Measurements from ENCODE around the gene OR51S1. TPM values are rescaled to one million over a fixed set of nuclear protein-coding genes. Genes with fewer than 3 reads are reported as not detected.
"Not testable (repeated sequence)": the region's sequence is repeated elsewhere in the genome, so short reads cannot be mapped to it uniquely, and the experiment has no call there.

OR51S1 gene
- total RNA-seq, result not detected in 2 replicates

- no peak for DNase-seq (ENCODE audit: low read depth, low spot score)
Observed at GRCh38 chr11:4848908-4849532, at the start of gene OR51S1. OR51S1 (minus strand) TSS chr11:4849208; CDS start chr11:4849208, 0 bp downstream.

GRCh38 chr11:4891996-4892640 is 43.1 kb upstream of the OR51S1 start:
- DNase-seq (ENCODE audit: low read depth, low spot score), result no peak

- no peak for DNase-seq (ENCODE audit: low read depth, low spot score)
Observed at GRCh38 chr11:4890279-4890678, 41.3 kb upstream of the OR51S1 start.

GRCh38 chr11:4887591-4887990 is 38.6 kb upstream of the OR51S1 start:
- no peak for DNase-seq (ENCODE audit: low read depth, low spot score)

GRCh38 chr11:4886186-4886585 is 37.2 kb upstream of the OR51S1 start:
- no peak for DNase-seq (ENCODE audit: low read depth, low spot score)

GRCh38 chr11:4884361-4884760 is 35.4 kb upstream of the OR51S1 start:
- DNase-seq (ENCODE audit: low read depth, low spot score), result no peak

- no peak for DNase-seq (ENCODE audit: low read depth, low spot score)
Observed at GRCh38 chr11:4882543-4882942, 33.5 kb upstream of the OR51S1 start.

- no peak for DNase-seq (ENCODE audit: low read depth, low spot score)
Observed at GRCh38 chr11:4881860-4882500, 33.0 kb upstream of the OR51S1 start, which contains the start of gene OR51T1. OR51T1 (plus strand) TSS chr11:4881900; CDS start chr11:4881900, 0 bp downstream.

- no peak for DNase-seq (ENCODE audit: low read depth, low spot score)
Observed at GRCh38 chr11:4881188-4881587, 32.2 kb upstream of the OR51S1 start.

GRCh38 chr11:4865855-4866254 is 16.8 kb upstream of the OR51S1 start:
- DNase-seq (ENCODE audit: low read depth, low spot score), result no peak

GRCh38 chr11:4863876-4864275 is 14.9 kb upstream of the OR51S1 start:
- DNase-seq (ENCODE audit: low read depth, low spot score), result no peak

- DNase-seq (ENCODE audit: low read depth, low spot score), result no peak
Observed at GRCh38 chr11:4862447-4863236, 13.6 kb upstream of the OR51S1 start.

- DNase-seq (ENCODE audit: low read depth, low spot score), result not testable (repeated sequence)
Observed at GRCh38 chr11:4854286-4854685, 5.3 kb upstream of the OR51S1 start.

GRCh38 chr11:4851033-4851432 is 2.0 kb upstream of the OR51S1 start:
- DNase-seq (ENCODE audit: low read depth, low spot score), result no peak

GRCh38 chr11:4839851-4840549 is 9.0 kb downstream of the OR51S1 start:
- no peak for DNase-seq (ENCODE audit: low read depth, low spot score)

GRCh38 chr11:4830909-4831308 is 18.1 kb downstream of the OR51S1 start:
- DNase-seq (ENCODE audit: low read depth, low spot score), result no peak

- no peak for DNase-seq (ENCODE audit: low read depth, low spot score)
Observed at GRCh38 chr11:4830346-4830745, 18.7 kb downstream of the OR51S1 start.

- no peak for DNase-seq (ENCODE audit: low read depth, low spot score)
Observed at GRCh38 chr11:4826425-4826824, 22.6 kb downstream of the OR51S1 start.

GRCh38 chr11:4825132-4825531 is 23.9 kb downstream of the OR51S1 start:
- DNase-seq (ENCODE audit: low read depth, low spot score), result no peak

- no peak for DNase-seq (ENCODE audit: low read depth, low spot score)
Observed at GRCh38 chr11:4821021-4821420, 28.0 kb downstream of the OR51S1 start, which contains the start of gene OR51F2. OR51F2 (plus strand) TSS chr11:4821321; CDS start chr11:4821422, 101 bp downstream.

- DNase-seq (ENCODE audit: low read depth, low spot score), result no peak
Observed at GRCh38 chr11:4809246-4809645, 39.8 kb downstream of the OR51S1 start.
